Measurements from ENCODE around the gene GRK1. TPM values are rescaled to one million over a fixed set of nuclear protein-coding genes. Genes with fewer than 3 reads are reported as not detected.

The GRK1 gene
- total and polyA plus RNA-seq, 2 experiments from 2014 or later = not detected

GRCh38 chr13:113671066-113672001, 4.3 kb downstream of the GRK1 start (continued):
- TF ChIP-seq ZNF462 (CRISPR knock-in tag; IDR thresholded peaks at IDR 0.05) (no peak), ZNF114 (CRISPR knock-in tag; IDR thresholded peaks at IDR 0.05) (no peak)

- no peak overlapping the region for H3K4me3 ChIP-seq
- no peaks in the 10 kb centered on the region for H3K36me3 ChIP-seq (ENCODE audit: insufficient read depth)
- H4K20me1 ChIP-seq (replicated peaks; ENCODE audit: insufficient read depth) = no peaks in the 10 kb centered on the region
- H3F3A ChIP-seq (replicated peaks; ENCODE audit: low read depth) = no peaks in the 10 kb centered on the region
- no peaks in the 10 kb centered on the region for H3K27me3 ChIP-seq (ENCODE audit: insufficient read depth)
- no peaks in the 10 kb centered on the region for H3K79me2 ChIP-seq (replicated peaks; ENCODE audit: insufficient read depth)
- ATAC-seq (no peak), DNase-seq (ENCODE audit: low spot score) (no peak)
- no peak overlapping the region for H3K27ac ChIP-seq (ENCODE audit: low read depth)
- H2AFZ ChIP-seq = no peak overlapping the region
- Mint-ChIP-seq H3K27ac (no peak overlapping the region), H3K27me3 (ENCODE audit: insufficient read depth, low read depth, poor library complexity) (peaks cover 2% of the 10 kb centered on the region), H3K4me3 (no peak overlapping the region), H3K9me3 (peaks cover 3% of the 10 kb centered on the region; the same call in 1 of the 3 replicates), H3K36me3 (ENCODE audit: low read depth) (no peaks in the 10 kb centered on the region), H3K4me1 (no peaks in the 10 kb centered on the region)
- no peaks in the 10 kb centered on the region for H3K4me1 ChIP-seq (ENCODE audit: insufficient read depth)
- no peak overlapping the region for H3K4me2 ChIP-seq
- no peaks in the 10 kb centered on the region for H3K9me2 ChIP-seq (ENCODE audit: insufficient read depth)
- no peak for TF ChIP-seq POLR2AphosphoS5 (IDR thresholded peaks at IDR 0.05; ENCODE audit: low read depth)
- TF ChIP-seq CTCF (conservative IDR thresholded peaks at IDR 0.05; ENCODE audit: low read depth in 2 of 2) = no peak
- TF ChIP-seq STAT1 (IDR thresholded peaks at IDR 0.05; ENCODE audit: unreplicated experiment) = no peak
- no peak for TF ChIP-seq REST (IDR thresholded peaks at IDR 0.05; ENCODE audit: unreplicated experiment)
- no peak for TF ChIP-seq ETS1 (IDR thresholded peaks at IDR 0.05)
- no peak for TF ChIP-seq EZH2 (IDR thresholded peaks at IDR 0.05; ENCODE audit: low read depth, unreplicated experiment)
- TF ChIP-seq ZNF331 (CRISPR knock-in tag; IDR thresholded peaks at IDR 0.05; ENCODE audit: low read depth) = no peak
- no peak for TF ChIP-seq ZNF114 (CRISPR knock-in tag; IDR thresholded peaks at IDR 0.05)
- no peak for TF ChIP-seq EZH2phosphoT487 (IDR thresholded peaks at IDR 0.05; ENCODE audit: unreplicated experiment)
These were observed 5.1 kb downstream of the GRK1 start for GRCh38 chr13:113672002-113672651.

Measured in GM23338 (cell line).